GM06990 (cell line): ENCODE measurements around the gene QSER1.
"Not testable (repeated sequence)": the region's sequence is repeated elsewhere in the genome, so short reads cannot be mapped to it uniquely, and the experiment has no call there.

Experiments
- DNase-seq: peaks from one replicate; pipeline ENCODE4 v3.0.0-alpha.2; 2011; ENCODE audit not compliant: insufficient read length; ENCODE audit errors: extremely low read depth
- H3K27me3 ChIP-seq: replicated peaks from 2 replicates; pipeline ENCODE4 v1.6.0; 2011; ENCODE audit warnings: low read length; ENCODE audit not compliant: control insufficient read depth, insufficient read depth
- H3K36me3 ChIP-seq: 2 replicates; pipeline ENCODE4 v1.5.1; 2011; ENCODE audit warnings: low read length; ENCODE audit not compliant: control insufficient read depth, insufficient read depth
- H3K4me3 ChIP-seq: replicated peaks from 2 replicates; pipeline ENCODE4 v1.5.1; 2011; ENCODE audit warnings: low read depth, mild to moderate bottlenecking, control low read depth, low read length
- CTCF ChIP-seq: IDR thresholded peaks from 2 replicates; pipeline ENCODE4 v1.5.1; 2011; ENCODE audit warnings: low read length, control low read depth, mild to moderate bottlenecking, inconsistent platforms; ENCODE audit not compliant: insufficient read depth, poor library complexity, severe bottlenecking

Gene QSER1

GRCh38 chr11:32953700-32954099, 61.1 kb downstream of the QSER1 start:
- Histone ChIP-seq H3K27me3 (no peaks in the 10 kb centered on the region), H3K36me3 (0 out of 2 replicates have a peak, but pooled peaks cover 1% of the 10 kb centered on the region), H3K4me3 (no peak overlapping the region)
- no peak for TF ChIP-seq CTCF
- DNase-seq, result no peak

GRCh38 chr11:32960553-32961164, 68.0 kb downstream of the QSER1 start:
- peak; percentile 60 for TF ChIP-seq CTCF
- peak; percentile 15 for DNase-seq
- Histone ChIP-seq H3K36me3 (peaks cover 3% of the 10 kb centered on the region), H3K4me3 (no peak overlapping the region), H3K27me3 (no peaks in the 10 kb centered on the region)

- Histone ChIP-seq H3K36me3 (peaks cover 3% of the 10 kb centered on the region), H3K4me3 (no peak overlapping the region), H3K27me3 (no peaks in the 10 kb centered on the region)
- DNase-seq, result no peak
- TF ChIP-seq CTCF, result no peak
Observed at GRCh38 chr11:32962016-32962415, 69.4 kb downstream of the QSER1 start.

- no peak for DNase-seq
- no peak for TF ChIP-seq CTCF
- no peak overlapping the region for H3K4me3 ChIP-seq
- peaks cover 1% of the 10 kb centered on the region for H3K36me3 ChIP-seq
- H3K27me3 ChIP-seq, result no peaks in the 10 kb centered on the region
Observed at GRCh38 chr11:32963721-32964120, 71.1 kb downstream of the QSER1 start.

GRCh38 chr11:32968541-32968940, 75.9 kb downstream of the QSER1 start:
- no peaks in the 10 kb centered on the region; the same call in 1 of the 2 replicates for H3K36me3 ChIP-seq
- H3K4me3 ChIP-seq, result no peak overlapping the region
- no peaks in the 10 kb centered on the region for H3K27me3 ChIP-seq
- TF ChIP-seq CTCF, result no peak
- DNase-seq, result no peak

GRCh38 chr11:32972233-32972632, 79.6 kb downstream of the QSER1 start:
- not testable (repeated sequence) for DNase-seq, H3K27me3 ChIP-seq, H3K4me3 ChIP-seq, H3K36me3 ChIP-seq
